SK-N-MC (cell line): ENCODE measurements around the gene PDIA2.

Experiments
- EZH2 ChIP-seq: fragments of 200-600 bp; sonication (generic); IDR thresholded peaks from one replicate; pipeline ENCODE4 v1.6.1; 2017; ENCODE audit warnings: antibody characterized with exemption
- FOXP2 ChIP-seq: optimal IDR thresholded peaks from 2 replicates; pipeline ENCODE3; 2011; ENCODE audit warnings: mild to moderate bottlenecking, moderate library complexity; ENCODE audit not compliant: insufficient read depth; ENCODE audit errors: extremely low read length, control extremely low read depth
- POLR2AphosphoS5 ChIP-seq: IDR thresholded peaks from 2 replicates; pipeline ENCODE4 v1.6.1; 2012; ENCODE audit warnings: mild to moderate bottlenecking, low read depth, low read length, borderline replicate concordance

GRCh38 chr16:275786-276232 lies 7.2 kb upstream of the PDIA2 start, which contains the start of gene RGS11:
- TF ChIP-seq POLR2AphosphoS5 (no peak), EZH2 (no peak), FOXP2 (no peak)
